HepG2 (cell line): ENCODE results near the gene GPR179.

Experiments used
- CTCF ChIP-seq: sonication (generic); formaldehyde crosslinking; IDR thresholded peaks from 2 replicates; pipeline ENCODE4 v1.5.0; 2020; ENCODE audit warnings: mild to moderate bottlenecking, missing genetic modification reagents, moderate library complexity
- PCBP1 ChIP-seq: fragments of 200-400 bp; formaldehyde crosslinking; IDR thresholded peaks from 2 replicates; pipeline ENCODE4 v1.6.1; 2017; ENCODE audit warnings: mild to moderate bottlenecking, low read depth, low read length, borderline replicate concordance
- ZNF232 ChIP-seq: sonication (generic); formaldehyde crosslinking; IDR thresholded peaks from 2 replicates; pipeline ENCODE4 v1.4.0; 2020; ENCODE audit warnings: missing genetic modification reagents, borderline replicate concordance

GRCh38 chr17:38369124-38369886 lies 25.5 kb upstream of the GPR179 start:
- TF ChIP-seq ZNF232 = no peak
- no peak for TF ChIP-seq CTCF (CRISPR knock-in tag)
- TF ChIP-seq PCBP1 = no peak
